Measurements from ENCODE around the gene SMIM38. TPM values are rescaled to one million over a fixed set of nuclear protein-coding genes. Genes with fewer than 3 reads are reported as not detected.

SMIM38 gene
- total RNA-seq, 1 experiment from 2014 or later = 0.09 TPM

DNA sequence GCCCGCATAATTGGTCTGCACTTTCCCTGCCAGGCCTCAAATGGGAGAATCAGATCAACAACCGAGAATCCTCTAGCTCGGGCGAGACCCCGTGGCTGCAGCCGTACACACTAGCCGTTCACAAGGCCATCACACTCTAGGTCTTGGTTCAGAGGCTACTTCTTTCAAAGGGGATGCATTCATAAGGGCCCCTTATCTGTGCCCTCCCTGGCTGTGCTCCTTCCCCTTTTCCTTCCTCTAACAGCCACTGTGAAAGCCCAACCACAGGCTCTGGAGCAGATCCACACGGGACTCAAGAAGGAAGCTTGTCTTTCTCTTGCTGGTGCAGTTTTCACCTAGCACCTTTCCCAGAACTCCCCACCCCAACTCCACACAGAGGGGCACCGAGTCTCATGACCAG is 24.5 kb downstream of the SMIM38 start:
- no peak overlapping the region; the same call in 1 of the 2 replicates for H2BK15ac ChIP-seq (ENCODE audit: low read depth, low read length)
- H2AFZ ChIP-seq (ENCODE audit: low read length) = no peak overlapping the region
- H3K27ac ChIP-seq (ENCODE audit: insufficient read length, low read depth, low read length) = no peak overlapping the region
- no peaks in the 10 kb centered on the region for H4K20me1 ChIP-seq (ENCODE audit: control insufficient read depth, insufficient read depth, insufficient read length)
- H3K14ac ChIP-seq (ENCODE audit: insufficient read depth, low read length) = no peak overlapping the region
- no peak overlapping the region for H2BK12ac ChIP-seq (ENCODE audit: insufficient read length, low read depth, low read length)
- H2BK5ac ChIP-seq (ENCODE audit: insufficient read length, low read length) = no peak overlapping the region
- no peak overlapping the region for H3K56ac ChIP-seq (ENCODE audit: insufficient read length, low read depth, low read length)
- no peak overlapping the region for H4K8ac ChIP-seq (replicated peaks; ENCODE audit: insufficient read length, low read depth, low read length)
- no peaks in the 10 kb centered on the region for H3K36me3 Mint-ChIP-seq (ENCODE audit: insufficient read depth in 1 of 3, low read depth in 3 of 3)
- H3K4ac ChIP-seq (ENCODE audit: low read depth, low read length) = no peak overlapping the region
- no peak overlapping the region for H2AK5ac ChIP-seq (ENCODE audit: insufficient read length, low read length)
- no CpG with 5 or more reads among the region's 9 CpGs for WGBS (ENCODE audit: extremely low coverage, insufficient read length, low lambda C conversion rate)
- no peaks in the 10 kb centered on the region for H3K79me2 ChIP-seq (ENCODE audit: insufficient read depth, low read length)
- H3K23ac ChIP-seq (ENCODE audit: insufficient read length, low read depth, low read length) = no peak overlapping the region
- H3K23me2 ChIP-seq (ENCODE audit: insufficient read length, low read depth, low read length, poor library complexity, severe bottlenecking) = no peaks in the 10 kb centered on the region
- no peak overlapping the region for H3K4me3 Mint-ChIP-seq
- no peak overlapping the region for H2BK20ac ChIP-seq (ENCODE audit: low read depth, low read length, poor library complexity, severe bottlenecking)
- H3K27me3 ChIP-seq (ENCODE audit: insufficient read depth, low read length) = no peaks in the 10 kb centered on the region
- no peaks in the 10 kb centered on the region for H3K79me1 ChIP-seq (ENCODE audit: insufficient read depth, low read depth, low read length, poor library complexity, severe bottlenecking)
- peaks cover 13% of the 10 kb centered on the region for H3K27me3 Mint-ChIP-seq (ENCODE audit: low read depth)
- H4K5ac ChIP-seq (ENCODE audit: insufficient read length, low read depth, low read length) = no peak overlapping the region
- no peak overlapping the region for H3K4me2 ChIP-seq (ENCODE audit: insufficient read depth, insufficient read length, low read length)
- H3K9ac ChIP-seq (ENCODE audit: extremely low read depth, insufficient read length, low read length) = no peak overlapping the region
- H3K9me3 Mint-ChIP-seq = peaks cover 4% of the 10 kb centered on the region in 2 experiments; a peak in 3 of 5 replicates
- no peaks in the 10 kb centered on the region for H3K4me1 ChIP-seq (ENCODE audit: insufficient read depth, low read length)
- no peak overlapping the region for H3K18ac ChIP-seq (ENCODE audit: insufficient read length, low read depth, low read length)
- TF ChIP-seq CTCF (conservative IDR thresholded peaks at IDR 0.05) = no peak
- no peak overlapping the region for H3T11ph ChIP-seq (ENCODE audit: low read length)
- H3K4me1 Mint-ChIP-seq = peaks cover 0 to 4% of the 10 kb centered on the region in 2 experiments; a peak in 1 of 4 replicates
- no peak overlapping the region for H2BK120ac ChIP-seq (ENCODE audit: low read depth, low read length, poor library complexity, severe bottlenecking)
- DNase-seq = no peak
- H3K9me3 ChIP-seq (ENCODE audit: control insufficient read depth, low read depth, low read length) = no peaks in the 10 kb centered on the region
- H3K27ac Mint-ChIP-seq = no peak overlapping the region
- no peak overlapping the region for H4K91ac ChIP-seq (ENCODE audit: insufficient read length, low read depth, low read length)

All from H9 (cell line).